G401 (cell line): ENCODE results near the gene PITPNM1. TPM values are rescaled to one million over a fixed set of nuclear protein-coding genes. Genes with fewer than 3 reads are reported as not detected.

ENCODE experiments used
- DNase-seq: peaks from one replicate; pipeline ENCODE4 v3.0.0-alpha.2; 2015; ENCODE audit warnings: low spot score
- in situ Hi-C: cut with HindIII; loops from 2 replicates; pipeline ENCODE4 v1.10.0; 2016; ENCODE audit warnings: low sequenced_read_pairs, mixed read lengths
- total RNA-seq: library from RNA; depleted of rRNA; stranded (reverse); fragments of >200 nt; shearing (Covaris generic); gene quantifications from 2 replicates; pipeline ENCODE4 v1.2.3, GENCODE V29; 2014

PITPNM1 gene
- total RNA-seq, 1 experiment from 2014 or later = 35.2 TPM

- no peak for DNase-seq
- in situ Hi-C loops = no loop called here
Measured at GRCh38 chr11:67506426-67507051, 1.4 kb upstream of the PITPNM1 start.

GRCh38 chr11:67505605-67506396 is 638 bp upstream of the PITPNM1 start:
- DNase-seq = peak; percentile 94
- in situ Hi-C loops = no loop called here

- in situ Hi-C loops = no loop called here
- peak; percentile 50 for DNase-seq
Measured at GRCh38 chr11:67504005-67504949, 886 bp downstream of the PITPNM1 start.

- in situ Hi-C loops = no loop called here
- DNase-seq = no peak
Measured at GRCh38 chr11:67503119-67504004, 1.8 kb downstream of the PITPNM1 start.

GRCh38 chr11:67502328-67502979 is 2.7 kb downstream of the PITPNM1 start:
- in situ Hi-C loops = no loop called here
- no peak for DNase-seq

GRCh38 chr11:67501854-67502253 is 3.3 kb downstream of the PITPNM1 start:
- in situ Hi-C loops = no loop called here
- DNase-seq = no peak

- in situ Hi-C loops = no loop called here
- DNase-seq = no peak
Measured at GRCh38 chr11:67500831-67501715, 4.1 kb downstream of the PITPNM1 start.

- in situ Hi-C loops = no loop called here
- DNase-seq = no peak
Measured at GRCh38 chr11:67500484-67500821, 4.7 kb downstream of the PITPNM1 start.

GRCh38 chr11:67499808-67500483 is 5.2 kb downstream of the PITPNM1 start:
- in situ Hi-C loops = no loop called here
- no peak for DNase-seq

- in situ Hi-C loops = no loop called here
- DNase-seq = no peak
Measured at GRCh38 chr11:67498544-67498972, 6.6 kb downstream of the PITPNM1 start.

- no peak for DNase-seq
- in situ Hi-C loops = no loop called here
Measured at GRCh38 chr11:67497656-67498291, 7.4 kb downstream of the PITPNM1 start.

GRCh38 chr11:67496113-67496512 is 9.1 kb downstream of the PITPNM1 start:
- no peak for DNase-seq
- in situ Hi-C loops = no loop called here

- no peak for DNase-seq
- in situ Hi-C loops = no loop called here
Measured at GRCh38 chr11:67495234-67496005, 9.7 kb downstream of the PITPNM1 start.

GRCh38 chr11:67494371-67495233 is 10.6 kb downstream of the PITPNM1 start:
- in situ Hi-C loops = no loop called here
- DNase-seq = no peak
